Fibroblast of lung (primary cell): ENCODE data around the gene BRME1.

Experiments used
- EZH2 ChIP-seq: IDR thresholded peaks from 2 replicates; pipeline ENCODE4 v1.5.1; 2012; ENCODE audit warnings: low read length, control low read depth, mild to moderate bottlenecking; ENCODE audit errors: missing control alignments
- TF ChIP-seq, protein P1 (sequence below), 2 donors: IDR thresholded peaks in 1 of 2; conservative IDR thresholded peaks in 1 of 2; 1 replicate in 1 of 2; 2 replicates in 1 of 2; pipeline ENCODE4 v1.5.1; 2011 to 2012; ENCODE audit warnings: low read length in 2 of 2, control low read depth in 1 of 2, inconsistent platforms in 1 of 2, low read depth in 1 of 2, mild to moderate bottlenecking in 1 of 2

DNA sequence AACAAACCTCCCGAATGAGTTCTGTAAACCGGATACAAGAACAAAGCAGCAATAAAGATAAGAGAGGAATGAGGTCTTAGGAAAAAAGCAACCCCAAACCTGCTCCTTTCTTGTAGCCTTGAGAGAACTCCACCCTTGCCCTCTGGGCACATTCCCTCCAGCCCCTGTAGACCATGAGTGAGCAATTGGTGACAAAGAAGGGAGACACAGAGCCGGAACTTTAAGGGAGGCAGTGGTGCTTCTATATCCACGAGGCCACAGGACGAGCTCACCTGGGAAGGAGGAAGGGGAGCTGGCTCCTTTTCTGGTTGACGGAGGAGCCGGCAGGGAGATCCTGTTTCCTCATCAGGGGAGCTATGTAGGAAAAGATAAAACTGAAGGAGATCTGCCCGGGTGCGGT is 13.0 kb downstream of the BRME1 start:
- TF ChIP-seq, protein P1, sequence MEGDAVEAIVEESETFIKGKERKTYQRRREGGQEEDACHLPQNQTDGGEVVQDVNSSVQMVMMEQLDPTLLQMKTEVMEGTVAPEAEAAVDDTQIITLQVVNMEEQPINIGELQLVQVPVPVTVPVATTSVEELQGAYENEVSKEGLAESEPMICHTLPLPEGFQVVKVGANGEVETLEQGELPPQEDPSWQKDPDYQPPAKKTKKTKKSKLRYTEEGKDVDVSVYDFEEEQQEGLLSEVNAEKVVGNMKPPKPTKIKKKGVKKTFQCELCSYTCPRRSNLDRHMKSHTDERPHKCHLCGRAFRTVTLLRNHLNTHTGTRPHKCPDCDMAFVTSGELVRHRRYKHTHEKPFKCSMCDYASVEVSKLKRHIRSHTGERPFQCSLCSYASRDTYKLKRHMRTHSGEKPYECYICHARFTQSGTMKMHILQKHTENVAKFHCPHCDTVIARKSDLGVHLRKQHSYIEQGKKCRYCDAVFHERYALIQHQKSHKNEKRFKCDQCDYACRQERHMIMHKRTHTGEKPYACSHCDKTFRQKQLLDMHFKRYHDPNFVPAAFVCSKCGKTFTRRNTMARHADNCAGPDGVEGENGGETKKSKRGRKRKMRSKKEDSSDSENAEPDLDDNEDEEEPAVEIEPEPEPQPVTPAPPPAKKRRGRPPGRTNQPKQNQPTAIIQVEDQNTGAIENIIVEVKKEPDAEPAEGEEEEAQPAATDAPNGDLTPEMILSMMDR (conservative IDR thresholded peaks at IDR 0.05 in 1 of 2, IDR thresholded peaks at IDR 0.05 in 1 of 2; ENCODE audit: low read depth in 1 of 2, low read length in 2 of 2) = no peak
- no peak for TF ChIP-seq EZH2
